Measurements from ENCODE around the gene HBA2.

GRCh38 chr16:183005-183404, 10.3 kb downstream of the HBA2 start:
- TF ChIP-seq CTCF (IDR thresholded peaks at IDR 0.05) (no peak), POLR2A (IDR thresholded peaks at IDR 0.05) (no peak)
